HG03095 (cell line): ENCODE data around the gene MACO1.
"Not testable (repeated sequence)": the region's sequence is repeated elsewhere in the genome, so short reads cannot be mapped to it uniquely, and the experiment has no call there.

Source experiments
- ATAC-seq: cut with Tn5 transposase; IDR thresholded peaks from one replicate; pipeline ENCODE4 v1.9.1; 2021; ENCODE audit warnings: moderate library complexity; ENCODE audit not compliant: unreplicated experiment

Gene MACO1

GRCh38 chr1:25420715-25421114 is 10.0 kb upstream of the MACO1 start, which contains the start of gene RHCE:
Gene RHCE, minus strand, starts transcription at chr1:25420825. Its CDS starts 39 bp downstream, at chr1:25420786.
- ATAC-seq: not testable (repeated sequence)

- not testable (repeated sequence) for ATAC-seq
These were observed 7.5 kb upstream of the MACO1 start for GRCh38 chr1:25423206-25423605.

GRCh38 chr1:25425098-25426085 is 5.3 kb upstream of the MACO1 start:
- ATAC-seq: no peak

GRCh38 chr1:25427696-25428095 is 3.0 kb upstream of the MACO1 start:
- no peak for ATAC-seq

GRCh38 chr1:25428475-25429166 is 2.1 kb upstream of the MACO1 start:
- ATAC-seq: no peak

- ATAC-seq: peak; percentile 22
These were observed 527 bp downstream of the MACO1 start for GRCh38 chr1:25430967-25431881.

GRCh38 chr1:25431955-25432719 is 1.4 kb downstream of the MACO1 start:
- ATAC-seq: no peak

- no peak for ATAC-seq
These were observed 2.2 kb downstream of the MACO1 start for GRCh38 chr1:25432749-25433388.

- no peak for ATAC-seq
These were observed 2.9 kb downstream of the MACO1 start for GRCh38 chr1:25433389-25434186.

GRCh38 chr1:25435397-25436108 is 4.9 kb downstream of the MACO1 start:
- no peak for ATAC-seq

GRCh38 chr1:25437672-25438071 is 7.0 kb downstream of the MACO1 start:
- no peak for ATAC-seq

- ATAC-seq: no peak
These were observed 8.6 kb downstream of the MACO1 start for GRCh38 chr1:25439287-25439686.

- no peak for ATAC-seq
These were observed 11.5 kb downstream of the MACO1 start for GRCh38 chr1:25442178-25442577.

- no peak for ATAC-seq
These were observed 12.5 kb downstream of the MACO1 start for GRCh38 chr1:25443030-25443699.

GRCh38 chr1:25444604-25445003 is 13.9 kb downstream of the MACO1 start:
- not testable (repeated sequence) for ATAC-seq

- no peak for ATAC-seq
These were observed 15.4 kb downstream of the MACO1 start for GRCh38 chr1:25445993-25446538.

GRCh38 chr1:25447547-25447946 is 16.9 kb downstream of the MACO1 start:
- no peak for ATAC-seq
